C4-2B (cell line): Measurements from ENCODE around the gene LACTB.

ENCODE experiments used
- H3K27ac ChIP-seq: fragments of 450-650 bp; 2 replicates; pipeline ENCODE4 v1.5.1; 2017
- ZFX ChIP-seq: fragments of 450-650 bp; IDR thresholded peaks from 2 replicates; pipeline ENCODE4 v1.6.1; 2017
- TF ChIP-seq, protein P1 (sequence below): fragments of 450-650 bp; conservative IDR thresholded peaks from 2 replicates; pipeline ENCODE4 v1.5.1; 2017; ENCODE audit warnings: mild to moderate bottlenecking

Gene LACTB

DNA sequence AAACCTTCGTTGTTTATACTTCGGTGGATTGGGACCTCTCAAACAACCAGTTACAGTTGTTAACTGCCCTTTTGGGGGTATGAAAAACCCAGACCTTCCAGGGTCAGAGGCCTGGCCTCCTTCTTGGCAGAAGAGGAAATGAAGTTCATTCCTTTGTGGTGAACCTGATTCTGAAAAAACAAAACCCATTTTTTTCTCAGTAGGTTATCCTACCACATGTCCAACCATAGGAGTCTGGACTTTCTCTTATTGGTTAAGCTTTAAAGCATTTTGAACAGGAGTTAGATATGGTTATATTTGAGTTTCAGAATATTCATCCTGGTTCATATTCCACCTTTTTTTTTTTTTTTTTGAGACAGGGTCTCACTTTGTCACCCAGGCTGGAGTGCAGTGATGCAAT lies 7.2 kb upstream of the LACTB start:
- TF ChIP-seq ZFX: no peak
- TF ChIP-seq, protein P1, sequence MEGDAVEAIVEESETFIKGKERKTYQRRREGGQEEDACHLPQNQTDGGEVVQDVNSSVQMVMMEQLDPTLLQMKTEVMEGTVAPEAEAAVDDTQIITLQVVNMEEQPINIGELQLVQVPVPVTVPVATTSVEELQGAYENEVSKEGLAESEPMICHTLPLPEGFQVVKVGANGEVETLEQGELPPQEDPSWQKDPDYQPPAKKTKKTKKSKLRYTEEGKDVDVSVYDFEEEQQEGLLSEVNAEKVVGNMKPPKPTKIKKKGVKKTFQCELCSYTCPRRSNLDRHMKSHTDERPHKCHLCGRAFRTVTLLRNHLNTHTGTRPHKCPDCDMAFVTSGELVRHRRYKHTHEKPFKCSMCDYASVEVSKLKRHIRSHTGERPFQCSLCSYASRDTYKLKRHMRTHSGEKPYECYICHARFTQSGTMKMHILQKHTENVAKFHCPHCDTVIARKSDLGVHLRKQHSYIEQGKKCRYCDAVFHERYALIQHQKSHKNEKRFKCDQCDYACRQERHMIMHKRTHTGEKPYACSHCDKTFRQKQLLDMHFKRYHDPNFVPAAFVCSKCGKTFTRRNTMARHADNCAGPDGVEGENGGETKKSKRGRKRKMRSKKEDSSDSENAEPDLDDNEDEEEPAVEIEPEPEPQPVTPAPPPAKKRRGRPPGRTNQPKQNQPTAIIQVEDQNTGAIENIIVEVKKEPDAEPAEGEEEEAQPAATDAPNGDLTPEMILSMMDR: no peak
- H3K27ac ChIP-seq: no peak overlapping the region

DNA sequence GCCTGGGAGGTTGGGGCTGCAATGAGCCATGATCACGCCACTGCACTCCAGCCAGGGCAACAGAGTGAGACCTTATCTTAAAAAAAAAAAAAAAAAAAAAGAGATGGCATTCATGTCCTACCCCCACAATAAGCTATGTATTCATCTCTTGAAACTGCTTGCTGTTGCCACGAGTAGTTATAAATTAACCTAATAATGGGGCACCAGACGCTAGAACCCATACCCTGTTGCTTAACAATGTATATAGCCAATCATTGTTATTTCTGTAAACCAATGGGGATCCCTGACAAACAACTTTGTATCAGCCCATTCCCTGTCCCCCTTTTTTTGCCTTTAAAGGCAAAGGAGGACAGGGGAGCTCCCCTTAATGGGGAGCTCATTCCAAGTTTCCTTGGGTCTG lies 2.8 kb upstream of the LACTB start:
- TF ChIP-seq, protein P1: no peak
- no peak for TF ChIP-seq ZFX
- H3K27ac ChIP-seq: no peak overlapping the region

DNA sequence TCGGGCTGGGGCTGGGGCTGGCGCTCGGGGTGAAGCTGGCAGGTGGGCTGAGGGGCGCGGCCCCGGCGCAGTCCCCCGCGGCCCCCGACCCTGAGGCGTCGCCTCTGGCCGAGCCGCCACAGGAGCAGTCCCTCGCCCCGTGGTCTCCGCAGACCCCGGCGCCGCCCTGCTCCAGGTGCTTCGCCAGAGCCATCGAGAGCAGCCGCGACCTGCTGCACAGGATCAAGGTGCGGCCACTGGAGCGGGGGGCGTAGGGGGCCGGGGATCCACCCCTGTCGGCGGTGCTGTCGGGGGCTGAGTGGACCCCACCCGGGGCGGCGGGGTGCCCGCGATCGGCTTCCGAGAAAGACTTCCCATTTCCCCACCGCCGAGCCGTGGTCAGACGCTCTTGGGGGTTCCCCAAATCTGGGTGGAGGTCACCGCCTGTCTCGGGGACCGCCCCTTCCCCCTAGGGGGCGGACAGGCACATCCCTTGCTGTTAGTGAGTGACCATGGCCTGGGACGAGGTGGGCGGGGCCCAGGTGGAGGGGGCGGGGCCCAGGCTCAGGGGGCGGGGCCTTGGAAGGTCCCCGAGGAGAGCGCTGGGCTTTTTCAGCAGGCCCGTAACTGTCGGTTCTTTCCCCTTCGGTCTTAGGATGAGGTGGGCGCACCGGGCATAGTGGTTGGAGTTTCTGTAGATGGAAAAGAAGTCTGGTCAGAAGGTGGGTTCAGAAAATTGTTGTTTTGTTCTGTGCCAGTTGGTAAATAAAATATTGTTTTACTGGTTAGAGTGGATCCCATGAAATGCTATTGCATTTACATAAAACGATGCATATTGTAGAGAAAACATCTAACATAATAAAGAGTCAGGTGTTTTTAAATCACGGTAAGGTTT lies 578 bp downstream of the LACTB start:
- H3K27ac ChIP-seq: peak overlapping the region; percentile 76
- TF ChIP-seq, protein P1: peak; percentile 32
- TF ChIP-seq ZFX: no peak

DNA sequence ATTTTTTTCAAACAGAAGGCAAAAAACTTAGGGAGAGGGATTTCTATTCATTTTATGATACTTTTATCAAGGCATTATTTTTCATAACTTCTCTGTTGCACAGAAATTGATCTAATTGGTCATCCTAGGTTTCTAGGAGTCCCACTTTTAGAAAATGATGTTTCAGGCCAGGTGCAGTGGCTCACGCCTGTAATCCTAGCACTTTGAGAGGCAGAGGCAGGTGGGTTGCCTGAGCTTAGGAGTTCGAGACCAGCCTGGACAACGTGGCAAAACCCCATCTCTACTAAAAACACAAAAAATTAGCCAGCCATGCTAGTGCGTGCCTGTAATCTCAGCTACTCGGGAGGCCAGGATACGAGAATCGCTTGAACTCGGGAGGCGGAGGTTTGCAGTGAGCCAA lies 2.8 kb downstream of the LACTB start:
- no peak overlapping the region for H3K27ac ChIP-seq
- TF ChIP-seq ZFX: no peak
- TF ChIP-seq, protein P1: no peak

DNA sequence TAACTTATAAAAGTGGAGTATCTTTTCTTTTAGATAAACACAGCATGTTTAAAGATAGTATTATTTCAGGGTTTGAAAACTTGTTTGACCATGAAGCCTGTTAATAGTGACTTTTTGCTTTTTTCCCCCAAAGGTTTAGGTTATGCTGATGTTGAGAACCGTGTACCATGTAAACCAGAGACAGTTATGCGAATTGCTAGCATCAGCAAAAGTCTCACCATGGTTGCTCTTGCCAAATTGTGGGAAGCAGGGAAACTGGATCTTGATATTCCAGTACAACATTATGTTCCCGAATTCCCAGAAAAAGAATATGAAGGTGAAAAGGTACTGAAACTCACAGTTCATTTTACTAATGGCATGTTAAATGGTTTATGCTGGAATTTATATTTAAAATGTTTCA lies 5.1 kb downstream of the LACTB start:
- TF ChIP-seq, protein P1: no peak
- no peak for TF ChIP-seq ZFX
- H3K27ac ChIP-seq: no peak overlapping the region

DNA sequence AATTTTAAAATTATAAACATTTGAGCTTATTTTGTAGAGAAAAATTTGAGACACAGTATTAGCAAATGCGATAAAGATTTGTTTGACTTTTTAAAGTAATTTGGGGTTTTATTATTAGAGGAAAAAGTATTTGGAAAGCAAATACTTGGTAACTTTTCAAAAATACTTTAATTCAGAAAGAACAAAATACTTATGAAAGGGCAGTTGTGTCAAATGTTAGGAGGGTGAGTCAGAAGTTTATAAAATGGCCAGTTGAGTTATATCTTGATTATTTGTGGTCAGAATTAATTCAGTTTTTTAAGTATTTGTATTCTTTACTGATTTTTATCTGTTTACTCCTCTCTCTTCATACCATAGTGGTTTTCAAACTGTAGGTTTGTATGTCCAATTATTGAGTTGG lies 12.1 kb downstream of the LACTB start:
- no peak overlapping the region for H3K27ac ChIP-seq
- TF ChIP-seq, protein P1: no peak
- no peak for TF ChIP-seq ZFX

DNA sequence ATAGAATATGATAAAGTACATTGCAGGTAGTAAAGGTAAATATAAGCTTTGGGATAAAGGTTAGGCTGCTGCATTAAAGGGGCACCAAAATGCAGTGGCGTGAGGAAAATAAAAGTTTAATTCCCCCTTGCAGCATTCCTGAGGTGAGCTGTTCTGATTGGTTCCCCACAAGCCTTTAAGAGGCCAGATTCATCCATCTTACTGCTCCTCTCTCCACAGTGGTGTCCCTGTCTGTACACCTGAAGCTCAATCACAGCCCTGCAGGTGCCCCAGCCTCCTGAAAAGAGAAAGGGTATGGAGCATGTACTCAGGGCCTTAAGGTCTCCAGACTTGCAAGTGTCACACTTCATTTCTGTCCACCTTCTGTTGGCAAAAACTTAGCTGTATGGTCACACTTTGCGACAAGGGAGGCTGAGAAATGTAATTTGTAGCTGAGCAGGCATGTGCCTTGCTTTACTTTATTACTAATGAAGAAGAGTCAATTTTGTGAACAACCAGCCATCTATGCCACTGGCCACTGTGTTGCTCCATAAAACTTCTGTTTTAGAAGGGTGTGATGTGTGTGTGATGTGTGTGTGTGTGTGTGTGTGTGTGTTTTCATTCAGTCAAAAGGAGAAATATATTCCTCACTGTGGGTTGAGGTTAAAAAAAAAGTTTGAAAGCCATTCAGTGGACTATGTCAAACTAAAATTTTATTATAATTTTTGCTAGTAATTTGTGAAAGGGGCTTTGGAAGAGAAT lies 12.8 kb downstream of the LACTB start:
- no peak overlapping the region for H3K27ac ChIP-seq
- TF ChIP-seq, protein P1: no peak
- no peak for TF ChIP-seq ZFX
